PC-9 (cell line): Measurements from ENCODE around the gene TMPRSS9. TPM values are rescaled to one million over a fixed set of nuclear protein-coding genes. Genes with fewer than 3 reads are reported as not detected.

Experiments used
- BruUV-seq: library from RNA; stranded (reverse); fragments of 400-500 nt; replicated peaks from 2 replicates; lab custom pipeline; 2021; lab: Mats Ljungman, UMichigan
- CTCF ChIA-PET: fragments of 300-600 bp; sonication (Branson Sonifier 250); formaldehyde crosslinking; loops from one replicate; lab custom pipeline; 2022; ENCODE audit warnings: antibody characterized with exemption; lab: Charles Lee
- POLR2A ChIA-PET: fragments of 300-600 bp; sonication (Branson Sonifier 250); formaldehyde crosslinking; loops from one replicate; lab custom pipeline; 2022; ENCODE audit warnings: antibody characterized with exemption; ENCODE audit not compliant: unreplicated experiment; lab: Charles Lee
- DNase-seq, 2 experiments: peaks; one replicate each; pipeline versions ENCODE4 v3.0.0 to v3.0.0-alpha.2; 2015 to 2022; ENCODE audit warnings: mixed read lengths in 1 of 2
- H2AFZ ChIP-seq: fragments of 200-600 bp; sonication (generic); 2 replicates; pipeline ENCODE4 v1.8.1; 2017; ENCODE audit warnings: antibody characterized with exemption
- H3F3A ChIP-seq: fragments of 200-600 bp; sonication (generic); 2 replicates; pipeline ENCODE4 v1.8.1; 2017; ENCODE audit warnings: antibody characterized with exemption, mild to moderate bottlenecking, low read depth; ENCODE audit not compliant: insufficient read depth
- H3K27ac ChIP-seq: fragments of 200-600 bp; sonication (generic); 2 replicates; pipeline ENCODE4 v1.6.1; 2016; ENCODE audit warnings: mixed run types
- H3K27me3 ChIP-seq: fragments of 200-600 bp; sonication (generic); 2 replicates; pipeline ENCODE4 v1.6.1; 2016; ENCODE audit warnings: low read depth, mixed run types; ENCODE audit not compliant: insufficient read depth
- H3K36me3 ChIP-seq: fragments of 200-600 bp; sonication (generic); 2 replicates; pipeline ENCODE4 v1.6.1; 2016; ENCODE audit warnings: low read depth, mixed run types
- H3K4me1 ChIP-seq: fragments of 200-600 bp; sonication (generic); replicated peaks from 2 replicates; pipeline ENCODE4 v1.6.1; 2016; ENCODE audit warnings: mixed run types; ENCODE audit not compliant: insufficient read depth
- H3K4me2 ChIP-seq: fragments of 200-600 bp; sonication (generic); 2 replicates; pipeline ENCODE4 v1.6.1; 2017; ENCODE audit warnings: mixed run types
- H3K4me3 ChIP-seq: fragments of 200-600 bp; sonication (generic); 2 replicates; pipeline ENCODE4 v1.6.1; 2016; ENCODE audit warnings: mixed run types
- H3K79me2 ChIP-seq: fragments of 200-600 bp; sonication (generic); 2 replicates; pipeline ENCODE4 v1.6.1; 2017; ENCODE audit warnings: low read depth, mixed run types
- H3K9me2 ChIP-seq: fragments of 200-600 bp; sonication (generic); 2 replicates; pipeline ENCODE4 v1.8.1; 2017; ENCODE audit warnings: mild to moderate bottlenecking; ENCODE audit not compliant: insufficient read depth
- H3K9me3 ChIP-seq: fragments of 200-600 bp; sonication (generic); 2 replicates; pipeline ENCODE4 v1.8.1; 2016; ENCODE audit warnings: low read depth; ENCODE audit not compliant: insufficient read depth
- H4K20me1 ChIP-seq: fragments of 200-600 bp; sonication (generic); 2 replicates; pipeline ENCODE4 v1.8.1; 2017; ENCODE audit not compliant: insufficient read depth
- CTCF ChIP-seq: fragments of 200-600 bp; sonication (generic); conservative IDR thresholded peaks from 2 replicates; pipeline ENCODE4 v1.6.1; 2017; ENCODE audit warnings: mixed run types, antibody characterized with exemption, mild to moderate bottlenecking, moderate library complexity
- EZH2 ChIP-seq: fragments of 200-600 bp; sonication (generic); IDR thresholded peaks from 2 replicates; pipeline ENCODE4 v1.8.0; 2017; ENCODE audit warnings: antibody characterized with exemption, low read depth
- intact Hi-C: fragments of 100-400 bp; cut with micrococcal nuclease; formaldehyde crosslinking; loops from one replicate; pipeline ENCODE4 v1.10.0; 2022; ENCODE audit not compliant: unreplicated experiment
- total RNA-seq: library from RNA; stranded (reverse); gene quantifications from 2 replicates; pipeline ENCODE4 v1.2.3, GENCODE V29; 2021

TMPRSS9 gene
- total RNA-seq, 1 experiment from 2014 or later, result 0.20 TPM

- Histone ChIP-seq H3F3A (peaks cover 8% of the 10 kb centered on the region; the same call in 1 of the 2 replicates), H3K4me3 (no peak overlapping the region), H3K9me3 (no peaks in the 10 kb centered on the region), H3K27ac (no peak overlapping the region), H3K27me3 (no peaks in the 10 kb centered on the region), H3K36me3 (no peaks in the 10 kb centered on the region), H2AFZ (no peak overlapping the region), H3K9me2 (no peaks in the 10 kb centered on the region), H3K79me2 (peaks cover 48% of the 10 kb centered on the region), H3K4me2 (no peak overlapping the region), H4K20me1 (no peaks in the 10 kb centered on the region), H3K4me1 (no peaks in the 10 kb centered on the region)
- no peak for DNase-seq
- TF ChIP-seq CTCF (no peak), EZH2 (no peak)
- ChIA-PET POLR2A (no interaction called here), CTCF (interaction anchor here (0.6 to 0.7 kb wide), 3 partner anchors 10 to 26 kb away, joined by 3 to 8 read pairs (median 5); no protein-coding TSS in a partner anchor)
- intact Hi-C loops, result no loop called here
- no TSS peak for BruUV-seq
Observed at GRCh38 chr19:2454199-2454961, 94.3 kb downstream of the TMPRSS9 start.

DNA sequence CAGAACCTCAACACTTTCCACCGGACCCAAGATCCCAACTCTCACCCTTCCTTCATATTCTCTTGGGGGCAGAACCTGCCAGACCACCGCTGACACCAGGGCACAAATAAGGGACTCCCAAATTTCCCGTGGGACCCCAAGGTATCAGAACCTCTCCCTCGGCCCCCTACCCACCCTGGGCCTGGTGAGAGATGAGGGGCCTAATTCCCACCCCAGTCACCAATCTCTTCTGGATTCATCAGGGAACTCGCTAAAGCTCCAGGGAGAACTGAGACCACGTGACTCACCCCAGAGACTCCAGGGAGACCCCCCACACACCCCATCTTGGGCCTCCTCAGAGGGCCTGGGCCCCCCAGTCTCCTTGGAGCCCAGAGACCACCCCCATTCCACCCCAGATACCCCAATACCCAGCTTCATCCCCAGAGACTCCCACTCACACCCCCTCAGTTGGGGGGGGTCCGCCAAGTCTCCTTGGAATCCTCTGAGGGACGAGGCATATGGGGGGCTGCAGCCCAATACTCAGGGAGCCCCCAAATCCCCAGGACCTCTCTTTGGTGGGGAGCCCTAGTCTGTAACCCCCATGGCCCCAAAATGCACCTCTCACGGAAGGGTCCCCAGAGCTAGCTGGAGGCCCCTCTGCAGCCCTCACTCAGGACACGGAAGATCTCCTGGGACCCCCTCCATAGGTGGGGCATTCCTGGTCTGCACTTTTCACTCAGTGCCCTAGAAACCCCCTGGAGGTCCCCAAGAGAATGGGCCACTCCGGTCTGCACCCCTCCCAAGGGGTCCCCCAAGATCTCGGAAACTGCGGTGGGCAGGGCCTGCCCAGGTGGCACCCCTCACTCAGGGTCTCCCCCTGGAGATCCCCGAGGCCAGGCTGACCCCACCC, 95.1 kb downstream of the TMPRSS9 start:
- Histone ChIP-seq H3K4me3 (peak overlapping the region; percentile 72), H4K20me1 (no peaks in the 10 kb centered on the region), H3K9me3 (no peaks in the 10 kb centered on the region), H3K27ac (no peak overlapping the region), H3K79me2 (peaks cover 45% of the 10 kb centered on the region), H3K36me3 (no peaks in the 10 kb centered on the region), H3K9me2 (no peaks in the 10 kb centered on the region), H3K4me1 (no peaks in the 10 kb centered on the region), H2AFZ (no peak overlapping the region), H3K4me2 (peak overlapping the region; percentile 80), H3K27me3 (no peaks in the 10 kb centered on the region), H3F3A (peaks cover 8% of the 10 kb centered on the region; the same call in 1 of the 2 replicates)
- intact Hi-C loops, result no loop called here
- BruUV-seq, result no TSS peak
- POLR2A ChIA-PET, result no interaction called here
- CTCF ChIA-PET, result no interaction called here
- no peak for DNase-seq
- TF ChIP-seq EZH2 (no peak), CTCF (no peak)

DNA sequence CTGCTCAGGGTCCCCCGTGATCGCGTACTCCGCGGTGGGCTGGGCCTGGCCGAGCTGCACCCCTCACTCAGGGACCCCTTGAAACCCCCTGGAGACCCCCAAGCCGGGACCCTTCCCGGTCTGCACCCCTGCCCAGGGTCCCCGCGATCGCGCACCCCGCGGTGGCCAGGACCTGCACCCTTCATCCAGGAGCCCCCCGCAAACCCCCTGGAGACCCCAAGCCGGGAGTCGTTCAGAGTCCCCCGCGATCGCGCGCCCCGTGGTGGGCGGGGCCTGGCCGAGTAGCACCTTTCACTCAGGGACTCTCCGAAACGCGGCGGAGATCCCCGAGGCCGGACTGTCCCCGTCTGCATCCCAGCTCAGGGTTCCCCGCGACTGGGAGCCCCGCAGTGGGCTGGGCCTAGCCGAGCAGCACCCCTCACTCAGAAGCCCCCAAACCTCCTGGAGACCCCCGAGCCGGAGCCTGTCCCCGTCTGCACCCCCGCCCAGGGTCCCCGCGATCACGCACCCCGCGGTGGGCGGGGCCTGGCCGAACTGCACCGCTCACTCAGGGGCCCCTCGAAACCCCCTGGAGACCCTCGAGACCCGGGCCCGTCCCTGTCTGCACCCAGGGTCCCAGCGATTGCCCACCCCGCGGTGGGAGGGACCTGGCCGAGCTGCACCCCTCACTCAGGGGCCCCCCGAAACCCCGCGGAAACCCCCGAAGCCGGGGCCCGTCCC, 95.9 kb downstream of the TMPRSS9 start:
- Histone ChIP-seq H3F3A (peaks cover 8% of the 10 kb centered on the region; the same call in 1 of the 2 replicates), H3K79me2 (peaks cover 37% of the 10 kb centered on the region), H3K36me3 (no peaks in the 10 kb centered on the region), H3K27ac (no peak overlapping the region), H3K9me3 (no peaks in the 10 kb centered on the region), H2AFZ (peak overlapping the region; percentile 69; the same call in 1 of the 2 replicates), H4K20me1 (no peaks in the 10 kb centered on the region), H3K4me2 (peak overlapping the region; percentile 80), H3K4me3 (peak overlapping the region; percentile 72), H3K9me2 (no peaks in the 10 kb centered on the region), H3K27me3 (no peaks in the 10 kb centered on the region), H3K4me1 (no peaks in the 10 kb centered on the region; the same call in 1 of the 2 replicates)
- no peak for TF ChIP-seq EZH2
- TF ChIP-seq CTCF, result no peak
- POLR2A ChIA-PET, result interaction anchor here (0.7 kb wide), 1 partner anchor 526 kb away, joined by 7 read pairs; no protein-coding TSS in a partner anchor
- CTCF ChIA-PET, result interaction anchor here (0.7 kb wide), 1 partner anchor 28 kb away, joined by 3 read pairs; no protein-coding TSS in a partner anchor
- no TSS peak for BruUV-seq
- intact Hi-C loops, result no loop called here
- DNase-seq, result no peak
